Measurements from ENCODE around the gene MAP4K5.

Gene MAP4K5

GRCh38 chr14:50381823-50382287, 150.5 kb downstream of the MAP4K5 start:
- H3K4me3 ChIP-seq (ENCODE audit: low read depth, low read length) = no peak overlapping the region
- TF ChIP-seq CTCF (IDR thresholded peaks at IDR 0.05; ENCODE audit: borderline replicate concordance, insufficient read depth, low read depth, low read length) = no peak

GRCh38 chr14:50381008-50381407, 151.4 kb downstream of the MAP4K5 start:
- TF ChIP-seq CTCF (IDR thresholded peaks at IDR 0.05; ENCODE audit: borderline replicate concordance, insufficient read depth, low read depth, low read length) = no peak
- no peak overlapping the region for H3K4me3 ChIP-seq (ENCODE audit: low read depth, low read length)

GRCh38 chr14:50380455-50380854, 151.9 kb downstream of the MAP4K5 start:
- no peak for TF ChIP-seq CTCF (IDR thresholded peaks at IDR 0.05; ENCODE audit: borderline replicate concordance, insufficient read depth, low read depth, low read length)
- H3K4me3 ChIP-seq (ENCODE audit: low read depth, low read length) = no peak overlapping the region

GRCh38 chr14:50379563-50379962, 152.8 kb downstream of the MAP4K5 start:
- TF ChIP-seq CTCF (IDR thresholded peaks at IDR 0.05; ENCODE audit: borderline replicate concordance, insufficient read depth, low read depth, low read length) = no peak
- no peak overlapping the region for H3K4me3 ChIP-seq (ENCODE audit: low read depth, low read length)

GRCh38 chr14:50377550-50378085, 154.8 kb downstream of the MAP4K5 start:
- no peak for TF ChIP-seq CTCF (IDR thresholded peaks at IDR 0.05; ENCODE audit: borderline replicate concordance, insufficient read depth, low read depth, low read length)
- no peak overlapping the region for H3K4me3 ChIP-seq (ENCODE audit: low read depth, low read length)

GRCh38 chr14:50375760-50376159, 156.6 kb downstream of the MAP4K5 start:
- no peak overlapping the region for H3K4me3 ChIP-seq (ENCODE audit: low read depth, low read length)
- no peak for TF ChIP-seq CTCF (IDR thresholded peaks at IDR 0.05; ENCODE audit: borderline replicate concordance, insufficient read depth, low read depth, low read length)

- H3K4me3 ChIP-seq (ENCODE audit: low read depth, low read length) = no peak overlapping the region
- TF ChIP-seq CTCF (IDR thresholded peaks at IDR 0.05; ENCODE audit: borderline replicate concordance, insufficient read depth, low read depth, low read length) = no peak
Measured at GRCh38 chr14:50373959-50374358, 158.4 kb downstream of the MAP4K5 start.

Data from GM12875 (cell line).